H54 (cell line): Measurements from ENCODE around the gene LGR6.
"Not testable (repeated sequence)": the region's sequence is repeated elsewhere in the genome, so short reads cannot be mapped to it uniquely, and the experiment has no call there.

Experiments
- DNase-seq: peaks from one replicate; pipeline ENCODE4 v3.0.0; 2011; ENCODE audit warnings: low spot score, mixed read lengths; ENCODE audit not compliant: insufficient read length
- FAIRE-seq: peaks from 3 replicates; lab custom pipeline; 2011; peaks lifted over from hg19 to GRCh38; lab: Jason Lieb, UNC
- POLR2A ChIP-seq: IDR thresholded peaks from 2 replicates; pipeline ENCODE4 v1.6.1; 2011; ENCODE audit warnings: low read depth, mild to moderate bottlenecking, low read length

Gene LGR6

DNA sequence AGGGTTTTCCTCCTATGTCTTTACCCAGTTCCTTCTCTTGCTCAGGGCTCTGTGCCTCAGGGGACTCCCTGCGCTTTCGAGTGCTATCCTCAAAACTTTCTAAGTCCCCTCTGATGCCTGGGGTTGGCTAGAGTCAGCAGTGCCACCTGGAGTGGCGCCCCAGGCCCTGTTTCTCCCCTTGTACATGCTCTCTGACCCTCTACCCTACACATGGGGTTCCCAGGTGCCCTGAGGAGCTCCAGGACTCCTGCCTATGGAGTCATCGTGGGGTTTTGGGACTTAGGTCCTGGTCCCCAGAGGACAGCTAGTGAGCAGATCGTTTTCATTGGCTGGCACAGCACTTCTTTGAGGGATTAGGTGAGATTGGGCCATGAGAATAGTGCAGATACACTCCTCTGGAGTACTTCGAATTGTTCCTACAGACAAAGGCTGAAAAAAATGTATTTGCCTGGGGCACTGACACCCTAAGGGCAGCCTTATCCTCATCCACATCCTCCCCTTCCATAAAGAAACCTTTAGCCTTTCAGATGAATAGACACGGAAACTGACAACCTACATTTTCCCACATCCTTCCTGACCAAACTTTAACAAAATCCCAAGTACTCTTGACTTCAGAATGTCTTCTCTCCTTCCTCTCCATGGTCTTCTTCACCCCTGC, 41.5 kb downstream of the LGR6 start:
- no peak for TF ChIP-seq POLR2A
- DNase-seq (no peak), FAIRE-seq (no peak)

GRCh38 chr1:202235856-202236837, 42.5 kb downstream of the LGR6 start:
- peak; percentile 94 for DNase-seq
- 0 out of 2 replicates have a peak, but pooled peaks have one; percentile 10 for TF ChIP-seq POLR2A
- no peak for FAIRE-seq

GRCh38 chr1:202237052-202237451, 43.5 kb downstream of the LGR6 start:
- FAIRE-seq (no peak), DNase-seq (peak; percentile 56)
- TF ChIP-seq POLR2A: no peak

DNA sequence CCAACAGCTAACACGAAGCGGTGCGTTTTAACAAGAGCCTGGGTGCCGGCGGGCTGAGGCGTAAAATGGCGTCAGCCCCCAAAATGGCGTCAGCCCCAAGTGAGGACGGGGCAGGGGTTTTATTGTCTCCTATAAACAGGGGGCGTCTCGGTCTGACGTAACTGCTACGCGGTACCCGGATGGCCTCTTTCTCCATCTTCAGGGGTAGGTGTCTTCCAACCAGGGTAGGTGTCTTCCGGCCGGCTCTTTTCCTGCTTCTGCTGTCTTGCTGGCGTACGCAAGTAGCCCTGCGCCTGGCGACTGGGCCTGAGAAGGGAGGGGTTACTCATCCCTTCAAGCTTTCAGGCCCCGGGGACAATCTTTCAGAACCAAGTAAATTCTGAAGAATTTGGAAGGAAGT, 45.3 kb downstream of the LGR6 start:
- no peak for FAIRE-seq
- DNase-seq: no peak
- no peak for TF ChIP-seq POLR2A

GRCh38 chr1:202240226-202240625, 46.6 kb downstream of the LGR6 start:
- DNase-seq, FAIRE-seq: not testable (repeated sequence)

- no peak for TF ChIP-seq POLR2A
- DNase-seq: no peak
These were observed 47.4 kb downstream of the LGR6 start for GRCh38 chr1:202240956-202241355.

DNA sequence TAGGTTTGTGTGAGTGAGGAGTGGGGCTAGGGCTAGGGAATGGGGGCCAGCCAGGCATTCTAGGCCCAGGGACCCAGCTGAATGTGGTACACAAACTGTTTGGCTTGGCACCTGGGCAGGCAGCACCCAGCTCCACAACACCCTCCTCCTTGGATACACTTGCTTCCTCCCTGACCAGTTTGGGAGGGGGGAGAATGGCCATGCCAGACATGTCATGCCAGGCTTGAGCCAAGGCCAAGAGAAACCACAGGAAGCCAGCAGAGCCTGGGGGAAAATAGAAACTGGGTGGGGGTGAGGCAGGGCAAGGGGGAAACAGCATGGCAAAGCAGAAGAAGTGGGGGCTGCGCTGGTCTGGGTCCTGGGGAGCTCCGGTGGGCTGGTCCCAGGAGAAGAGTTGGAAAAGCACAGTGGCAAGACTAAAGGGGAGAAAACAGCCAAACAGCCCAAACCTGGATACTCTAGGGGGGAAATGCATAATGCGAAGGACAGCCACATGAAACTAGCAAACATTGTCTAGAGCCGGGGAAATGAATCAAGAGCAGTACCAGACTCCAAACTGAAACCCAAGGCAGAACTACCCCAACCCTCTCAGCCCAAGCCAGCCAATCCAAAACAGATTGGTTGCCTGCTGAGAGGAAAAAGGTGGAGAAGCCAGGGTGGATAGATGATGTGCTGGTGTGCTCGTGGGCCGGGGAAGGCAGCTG, 47.9 kb downstream of the LGR6 start:
- FAIRE-seq (no peak), DNase-seq (no peak)

More at GRCh38 chr1:202240956-202241355, 47.4 kb downstream of the LGR6 start:
- FAIRE-seq: no peak

DNA sequence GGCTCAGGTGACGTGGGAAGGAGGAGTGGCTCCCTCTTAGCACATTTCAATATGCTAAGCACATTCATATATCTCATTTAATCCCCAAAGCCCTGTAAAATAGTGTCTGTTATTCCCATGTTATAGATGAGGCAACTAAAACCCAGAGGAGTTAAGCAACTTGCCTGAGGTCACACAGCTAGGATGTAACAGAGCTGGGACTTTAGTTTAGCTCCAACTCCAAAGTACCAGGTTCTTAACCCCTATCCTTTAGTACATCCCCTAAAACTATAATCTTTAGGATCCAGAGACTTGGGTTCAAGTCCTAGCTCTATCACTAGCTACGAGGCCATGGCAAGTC, 48.5 kb downstream of the LGR6 start:
- FAIRE-seq (no peak), DNase-seq (no peak)
- TF ChIP-seq POLR2A: no peak

More for the DNA sequence above, 47.9 kb downstream of the LGR6 start:
- TF ChIP-seq POLR2A: no peak

- DNase-seq: no peak
These were observed 49.4 kb downstream of the LGR6 start for GRCh38 chr1:202243006-202243405.

GRCh38 chr1:202244841-202245261, 51.3 kb downstream of the LGR6 start:
- TF ChIP-seq POLR2A: no peak
- no peak for FAIRE-seq
- no peak for DNase-seq

More at GRCh38 chr1:202243006-202243405, 49.4 kb downstream of the LGR6 start:
- no peak for TF ChIP-seq POLR2A
- no peak for FAIRE-seq

- no peak for TF ChIP-seq POLR2A
- no peak for FAIRE-seq
These were observed 51.8 kb downstream of the LGR6 start for GRCh38 chr1:202245391-202245790.

DNA sequence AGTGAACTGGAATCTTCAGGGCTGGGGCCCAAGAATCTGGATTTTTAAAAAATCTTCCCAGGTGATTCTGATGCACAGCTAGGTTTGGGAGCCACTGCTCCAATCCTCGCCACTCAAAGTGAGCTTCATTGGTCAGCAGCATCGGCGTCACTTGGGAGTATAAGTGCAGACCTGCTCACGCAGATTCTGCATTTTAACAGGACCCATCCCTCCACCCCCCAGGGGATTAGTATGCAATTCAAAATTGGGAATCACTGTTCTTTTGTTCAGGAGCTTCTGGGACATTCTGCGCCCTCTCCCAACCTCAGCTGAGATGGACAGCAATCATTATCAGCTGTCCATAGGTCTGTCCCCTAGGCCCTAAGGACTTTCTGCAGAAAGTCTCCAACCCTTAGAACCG, 53.5 kb downstream of the LGR6 start:
- FAIRE-seq (no peak), DNase-seq (no peak)
- TF ChIP-seq POLR2A: no peak

More at GRCh38 chr1:202245391-202245790, 51.8 kb downstream of the LGR6 start:
- no peak for DNase-seq

GRCh38 chr1:202247837-202248795, 54.5 kb downstream of the LGR6 start:
- no peak for DNase-seq
- FAIRE-seq: no peak
- TF ChIP-seq POLR2A: no peak
